Stimulated activated CD8-positive, alpha-beta memory T cell treated with anti-CD3 and anti-CD28 coated beads, Interleukin-4, amount 100 ng/mL, for 4 hours (primary cell): ENCODE data around the gene CAPN12.

Source experiments
- DNase-seq, 2 donors: peaks; one replicate each; pipeline ENCODE4 v3.0.0-alpha.2; 2020; ENCODE audit warnings: low read depth in 2 of 2, low spot score in 1 of 2

Gene CAPN12

GRCh38 chr19:38739440-38740256 is 4.6 kb downstream of the CAPN12 start:
- no peak for DNase-seq

- no peak for DNase-seq
Observed at GRCh38 chr19:38737921-38738737, 6.1 kb downstream of the CAPN12 start.

GRCh38 chr19:38737281-38737865 is 6.9 kb downstream of the CAPN12 start:
- no peak for DNase-seq

- DNase-seq, result peak; percentile 33 to 51
Observed at GRCh38 chr19:38736413-38737280, 7.6 kb downstream of the CAPN12 start.

- DNase-seq, result peak in 1 of 2 donors; percentile 34
Observed at GRCh38 chr19:38736036-38736412, 8.2 kb downstream of the CAPN12 start.

GRCh38 chr19:38735257-38735686 is 9.0 kb downstream of the CAPN12 start:
- DNase-seq, result no peak

- DNase-seq, result no peak
Observed at GRCh38 chr19:38734426-38735256, 9.6 kb downstream of the CAPN12 start.

GRCh38 chr19:38734176-38734425 is 10.2 kb downstream of the CAPN12 start:
- DNase-seq, result no peak

GRCh38 chr19:38733493-38734175 is 10.6 kb downstream of the CAPN12 start:
- no peak for DNase-seq

- DNase-seq, result no peak
Observed at GRCh38 chr19:38733241-38733492, 11.1 kb downstream of the CAPN12 start.

GRCh38 chr19:38731654-38732301 is 12.5 kb downstream of the CAPN12 start:
- DNase-seq, result no peak

- no peak for DNase-seq
Observed at GRCh38 chr19:38730731-38731589, 13.3 kb downstream of the CAPN12 start.

- no peak for DNase-seq
Observed at GRCh38 chr19:38730470-38730730, 13.9 kb downstream of the CAPN12 start.

- DNase-seq, result peak; percentile 54 to 66
Observed at GRCh38 chr19:38729653-38730469, 14.4 kb downstream of the CAPN12 start.

- no peak for DNase-seq
Observed at GRCh38 chr19:38728752-38729541, 15.3 kb downstream of the CAPN12 start.

GRCh38 chr19:38727868-38728660 is 16.2 kb downstream of the CAPN12 start:
- no peak for DNase-seq
